GM12892 (cell line): ENCODE results near the gene JUP.

Experiments used
- POLR2A ChIP-seq: IDR thresholded peaks from 2 replicates; pipeline ENCODE4 v1.6.1; 2011; ENCODE audit warnings: low read depth, low read length, control low read depth
- TAF1 ChIP-seq: IDR thresholded peaks from 2 replicates; pipeline ENCODE4 v1.6.1; 2011; ENCODE audit warnings: low read depth, mild to moderate bottlenecking, control low read depth, low read length, borderline replicate concordance

GRCh38 chr17:41796121-41796895 is 9.8 kb upstream of the JUP start:
- TF ChIP-seq POLR2A: no peak
- TF ChIP-seq TAF1: no peak
